HepG2 (cell line): ENCODE results near the gene POGLUT3. TPM values are rescaled to one million over a fixed set of nuclear protein-coding genes. Genes with fewer than 3 reads are reported as not detected.

Source experiments
- AGO1 ChIP-seq: fragments of 200-400 bp; formaldehyde crosslinking; IDR thresholded peaks from 2 replicates; pipeline ENCODE4 v1.6.1; 2017; ENCODE audit warnings: mild to moderate bottlenecking, low read depth, low read length, moderate library complexity; ENCODE audit not compliant: poor library complexity, severe bottlenecking
- KDM5B ChIP-seq: sonication (generic); formaldehyde crosslinking; IDR thresholded peaks from 2 replicates; pipeline ENCODE4 v1.4.0; 2020; ENCODE audit warnings: missing genetic modification reagents, mild to moderate bottlenecking, borderline replicate concordance
- SNRNP70 ChIP-seq: fragments of 200-400 bp; formaldehyde crosslinking; IDR thresholded peaks from 2 replicates; pipeline ENCODE4 v1.6.1; 2017; ENCODE audit warnings: mild to moderate bottlenecking, low read depth, low read length, moderate library complexity
- STAT6 ChIP-seq: sonication (generic); formaldehyde crosslinking; IDR thresholded peaks from 2 replicates; pipeline ENCODE4 v1.4.0; 2020; ENCODE audit warnings: missing genetic modification reagents, mild to moderate bottlenecking, borderline replicate concordance
- TARDBP ChIP-seq: sonication (generic); formaldehyde crosslinking; IDR thresholded peaks from 2 replicates; pipeline ENCODE4 v1.8.0; 2022; ENCODE audit warnings: mild to moderate bottlenecking, missing genetic modification reagents
- THAP9 ChIP-seq: sonication (generic); formaldehyde crosslinking; IDR thresholded peaks from 2 replicates; pipeline ENCODE4; 2020; ENCODE audit warnings: missing genetic modification reagents, mild to moderate bottlenecking, borderline replicate concordance
- ZNF318 ChIP-seq: sonication (generic); formaldehyde crosslinking; IDR thresholded peaks from 2 replicates; pipeline ENCODE4 v1.4.0; 2020; ENCODE audit warnings: mild to moderate bottlenecking, missing genetic modification reagents
- polyA plus RNA-seq, 8 experiments: library from polyadenylated mRNA; depleted of rRNA in 3 of 8; stranded (reverse) in 7 of 8; unstranded in 1 of 8; fragments of >200 nt; fragmentation: Illumina TruSeq in 4 of 8; extraction: Trizol in 4 of 8; gene quantifications; 2 replicates each; pipeline versions ENCODE4 v1.2.1 to v1.2.3, GENCODE V29; 2011 to 2016; ENCODE audit warnings: low read depth in 4 of 8, missing spikeins in 1 of 8, mixed read lengths in 1 of 8; ENCODE audit not compliant: insufficient read depth in 1 of 8
- total RNA-seq, 5 experiments: library from RNA; depleted of rRNA; stranded (reverse); fragments of >200 nt; fragmentation: Illumina TruSeq; extraction: Trizol; gene quantifications; 2 replicates each; pipeline ENCODE4 v1.2.3, GENCODE V29; 2016; ENCODE audit warnings: low read depth in 1 of 5
- TF ChIP-seq, protein P1 (sequence below): sonication (generic); formaldehyde crosslinking; IDR thresholded peaks from 2 replicates; pipeline ENCODE4 v1.4.0; 2020; ENCODE audit warnings: missing genetic modification reagents

Gene POGLUT3
- total and polyA plus RNA-seq, 2 of the 13 experiments (the other 11 are each of a cell fraction or from before 2014, with no cell fraction given), result 14.3 to 22.0 TPM

- TF ChIP-seq STAT6 (CRISPR knock-in tag), result no peak
- TF ChIP-seq KDM5B (CRISPR knock-in tag), result no peak
- TF ChIP-seq ZNF318 (CRISPR knock-in tag), result no peak
- no peak for TF ChIP-seq AGO1
- TF ChIP-seq TARDBP, result no peak
- no peak for TF ChIP-seq SNRNP70
- TF ChIP-seq, protein P1, sequence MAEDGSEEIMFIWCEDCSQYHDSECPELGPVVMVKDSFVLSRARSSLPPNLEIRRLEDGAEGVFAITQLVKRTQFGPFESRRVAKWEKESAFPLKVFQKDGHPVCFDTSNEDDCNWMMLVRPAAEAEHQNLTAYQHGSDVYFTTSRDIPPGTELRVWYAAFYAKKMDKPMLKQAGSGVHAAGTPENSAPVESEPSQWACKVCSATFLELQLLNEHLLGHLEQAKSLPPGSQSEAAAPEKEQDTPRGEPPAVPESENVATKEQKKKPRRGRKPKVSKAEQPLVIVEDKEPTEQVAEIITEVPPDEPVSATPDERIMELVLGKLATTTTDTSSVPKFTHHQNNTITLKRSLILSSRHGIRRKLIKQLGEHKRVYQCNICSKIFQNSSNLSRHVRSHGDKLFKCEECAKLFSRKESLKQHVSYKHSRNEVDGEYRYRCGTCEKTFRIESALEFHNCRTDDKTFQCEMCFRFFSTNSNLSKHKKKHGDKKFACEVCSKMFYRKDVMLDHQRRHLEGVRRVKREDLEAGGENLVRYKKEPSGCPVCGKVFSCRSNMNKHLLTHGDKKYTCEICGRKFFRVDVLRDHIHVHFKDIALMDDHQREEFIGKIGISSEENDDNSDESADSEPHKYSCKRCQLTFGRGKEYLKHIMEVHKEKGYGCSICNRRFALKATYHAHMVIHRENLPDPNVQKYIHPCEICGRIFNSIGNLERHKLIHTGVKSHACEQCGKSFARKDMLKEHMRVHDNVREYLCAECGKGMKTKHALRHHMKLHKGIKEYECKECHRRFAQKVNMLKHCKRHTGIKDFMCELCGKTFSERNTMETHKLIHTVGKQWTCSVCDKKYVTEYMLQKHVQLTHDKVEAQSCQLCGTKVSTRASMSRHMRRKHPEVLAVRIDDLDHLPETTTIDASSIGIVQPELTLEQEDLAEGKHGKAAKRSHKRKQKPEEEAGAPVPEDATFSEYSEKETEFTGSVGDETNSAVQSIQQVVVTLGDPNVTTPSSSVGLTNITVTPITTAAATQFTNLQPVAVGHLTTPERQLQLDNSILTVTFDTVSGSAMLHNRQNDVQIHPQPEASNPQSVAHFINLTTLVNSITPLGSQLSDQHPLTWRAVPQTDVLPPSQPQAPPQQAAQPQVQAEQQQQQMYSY, result no peak
- no peak for TF ChIP-seq THAP9 (CRISPR knock-in tag)
These were observed 703 bp downstream of the POGLUT3 start (continued) for GRCh38 chr11:108497317-108498045.
